GM21447 (cell line): Measurements from ENCODE around the gene BEST1.

Experiments
- ATAC-seq: cut with Tn5 transposase; IDR thresholded peaks from one replicate; pipeline ENCODE4 v1.9.1; 2021; ENCODE audit not compliant: unreplicated experiment

The BEST1 gene

GRCh38 chr11:61914471-61915171 lies 35.5 kb upstream of the BEST1 start:
- ATAC-seq: no peak

DNA sequence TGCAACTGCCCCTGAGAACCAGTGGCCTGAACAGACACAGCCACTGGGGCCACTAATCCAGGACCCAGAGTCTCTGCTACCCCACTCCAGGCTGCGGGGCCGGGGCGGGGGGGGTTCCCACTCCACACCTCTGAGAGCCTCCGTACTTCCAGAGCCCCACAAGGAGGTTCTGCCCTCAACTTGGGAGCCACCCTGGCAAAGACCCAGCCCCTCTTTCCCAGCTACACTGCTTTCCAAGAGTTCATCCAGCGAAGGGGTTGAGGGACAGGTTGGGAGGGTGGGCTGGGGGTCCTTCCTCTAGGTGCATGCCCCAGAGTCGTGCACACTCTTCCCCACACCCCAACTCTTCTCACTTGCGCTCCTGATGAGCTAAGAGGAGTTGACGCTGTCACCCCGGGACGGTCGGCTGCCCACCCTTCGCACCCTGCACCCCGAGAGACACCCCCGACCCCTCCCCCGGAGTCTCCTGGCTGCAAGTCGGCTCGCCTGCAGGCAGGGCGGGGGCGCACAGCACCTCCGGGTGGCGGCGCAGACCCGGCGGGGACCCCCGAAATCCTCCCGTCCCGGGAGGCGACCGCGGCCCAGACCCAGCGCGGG lies 33.3 kb upstream of the BEST1 start:
- ATAC-seq: no peak

GRCh38 chr11:61917334-61918109 lies 32.6 kb upstream of the BEST1 start, which contains the start of gene RAB3IL1:
Gene RAB3IL1 (minus strand): TSS chr11:61917566. CDS start chr11:61917367, 199 bp downstream.
- ATAC-seq: no peak

- ATAC-seq: no peak
Measured at GRCh38 chr11:61918251-61918937, 31.8 kb upstream of the BEST1 start.

- ATAC-seq: no peak
Measured at GRCh38 chr11:61918938-61919704, 31.0 kb upstream of the BEST1 start.

GRCh38 chr11:61919705-61920631 lies 30.2 kb upstream of the BEST1 start:
- no peak for ATAC-seq

GRCh38 chr11:61921446-61921845 lies 28.7 kb upstream of the BEST1 start:
- ATAC-seq: no peak

DNA sequence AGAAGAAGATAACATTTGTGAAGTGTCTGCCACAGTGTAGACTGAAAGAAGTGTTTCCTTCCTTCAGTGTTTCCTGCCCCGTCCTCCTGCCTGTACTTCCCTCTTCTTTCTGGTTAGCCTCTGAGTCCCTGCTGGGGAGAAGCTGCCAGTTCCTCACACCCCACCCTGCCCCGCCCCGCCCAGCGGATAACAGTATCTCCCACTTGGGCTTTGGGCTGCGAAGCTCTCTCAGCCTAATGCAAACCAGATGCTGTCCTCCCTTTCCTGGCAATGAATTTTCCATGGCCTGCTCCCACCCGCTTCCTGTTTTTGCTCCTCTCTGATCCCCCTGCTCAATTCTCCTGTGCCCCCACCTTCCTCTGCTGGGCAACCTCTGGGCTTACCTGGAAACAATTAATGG lies 27.6 kb upstream of the BEST1 start:
- no peak for ATAC-seq

GRCh38 chr11:61923166-61924063 lies 26.7 kb upstream of the BEST1 start:
- ATAC-seq: no peak

- no peak for ATAC-seq
Measured at GRCh38 chr11:61924064-61924455, 26.1 kb upstream of the BEST1 start.

DNA sequence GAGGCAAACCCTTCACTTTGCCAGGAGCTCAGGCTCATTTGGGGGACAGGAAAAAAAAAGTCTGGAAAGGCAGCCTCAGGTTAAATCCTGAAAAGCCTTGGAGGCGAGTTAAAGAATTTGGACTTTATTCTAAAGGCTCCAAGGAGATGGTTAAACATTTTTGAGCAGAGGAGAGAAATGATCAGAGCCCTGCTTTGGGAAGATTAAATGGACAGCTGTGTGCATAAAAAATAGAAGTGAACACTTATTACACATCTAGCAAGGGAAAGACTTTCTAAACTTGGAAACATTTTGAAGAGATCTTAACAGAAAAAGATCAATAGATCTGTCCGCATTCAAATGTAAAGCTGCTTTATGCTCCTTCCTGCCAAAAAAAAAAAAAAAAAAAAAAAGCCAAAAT lies 24.4 kb upstream of the BEST1 start:
- no peak for ATAC-seq

DNA sequence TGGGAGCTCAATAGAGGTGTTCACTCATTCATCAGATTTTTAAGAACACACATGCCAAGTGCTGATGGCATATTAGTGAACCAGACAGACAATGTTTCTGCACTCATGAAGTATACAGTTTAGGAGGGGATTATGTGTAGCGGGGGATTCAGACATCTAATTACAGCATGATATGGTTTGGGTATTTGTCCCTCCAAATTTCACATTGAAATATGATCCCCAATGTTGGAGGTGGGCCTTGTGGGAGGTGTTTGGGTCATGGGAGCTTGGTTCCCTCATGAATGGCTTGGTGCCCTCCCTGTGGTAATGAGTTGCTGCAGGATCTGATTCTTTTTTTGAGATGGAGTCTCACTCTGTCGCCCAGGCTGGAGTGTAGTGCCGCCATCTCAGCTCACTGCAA lies 23.9 kb upstream of the BEST1 start:
- ATAC-seq: no peak

DNA sequence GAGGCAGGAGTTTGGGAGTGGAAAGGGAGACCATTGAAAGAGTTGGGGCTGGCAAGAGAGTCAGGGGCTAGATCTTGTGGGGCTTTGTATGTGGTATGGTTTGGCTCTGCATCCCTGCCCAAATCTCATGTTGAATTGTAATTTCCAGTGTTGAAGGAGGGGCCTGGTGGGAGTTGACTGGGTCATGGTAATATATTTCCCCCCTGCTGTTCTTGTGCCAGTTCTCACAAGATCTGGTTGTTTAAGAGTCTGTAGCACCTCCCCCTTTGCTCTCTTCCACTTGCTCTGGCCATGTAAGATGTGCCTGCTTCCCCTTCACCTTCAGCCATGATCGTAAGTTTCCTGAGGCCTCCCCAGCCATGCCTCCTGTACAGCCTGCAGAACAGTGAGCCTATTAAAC lies 22.6 kb upstream of the BEST1 start:
- no peak for ATAC-seq

GRCh38 chr11:61928606-61929005 lies 21.5 kb upstream of the BEST1 start:
- ATAC-seq: no peak

- no peak for ATAC-seq
Measured at GRCh38 chr11:61930933-61931332, 19.2 kb upstream of the BEST1 start.

DNA sequence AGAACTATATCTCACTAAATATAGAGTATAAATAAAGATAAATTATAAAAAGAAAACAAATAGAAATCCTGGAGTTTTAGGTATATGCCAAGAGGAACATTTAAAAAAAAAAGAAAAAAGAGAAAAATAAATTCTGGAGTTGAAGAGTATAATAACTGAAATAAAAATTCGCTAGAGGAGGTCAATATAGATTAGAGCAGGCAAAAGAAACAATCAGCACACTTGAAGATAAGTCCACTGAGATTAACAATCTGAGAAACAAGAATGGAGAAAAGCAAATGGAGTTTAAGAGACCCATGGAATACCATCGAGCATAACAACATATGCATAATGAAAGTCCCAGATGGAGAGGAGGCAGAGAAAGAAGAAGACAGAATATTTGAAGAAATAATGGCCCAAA lies 14.3 kb upstream of the BEST1 start:
- no peak for ATAC-seq

- ATAC-seq: no peak
Measured at GRCh38 chr11:61940466-61940865, 9.7 kb upstream of the BEST1 start.

- ATAC-seq: no peak
Measured at GRCh38 chr11:61945191-61945590, 5.0 kb upstream of the BEST1 start.

GRCh38 chr11:61946894-61947293 lies 3.3 kb upstream of the BEST1 start:
- no peak for ATAC-seq
